ENCODE results near the gene DTX1. TPM values are rescaled to one million over a fixed set of nuclear protein-coding genes. Genes with fewer than 3 reads are reported as not detected.
A peak's percentile ranks its signal among the peaks of the same experiment; 100 is the strongest.

Gene DTX1
- total RNA-seq, 1 experiment from 2014 or later, result 5.5 TPM

GRCh38 chr12:113030875-113031525 lies 25.5 kb upstream of the DTX1 start:
- no TSS peak for BruUV-seq (replicated peaks)
- TF ChIP-seq CTCF (conservative IDR thresholded peaks at IDR 0.05; ENCODE audit: low read depth, low read length) (peak; percentile 82), EZH2 (IDR thresholded peaks at IDR 0.05; ENCODE audit: borderline replicate concordance, low read depth, low read length, poor library complexity, severe bottlenecking) (no peak)
- H3K27me3 ChIP-seq (replicated peaks; ENCODE audit: insufficient read depth, low read depth, low read length, poor library complexity), result no peaks in the 10 kb centered on the region
- H3K9me3 ChIP-seq (ENCODE audit: low read depth, low read length, poor library complexity, severe bottlenecking), result no peaks in the 10 kb centered on the region
- DNase-seq (ENCODE audit: low spot score), result peak; percentile 88
- POLR2A ChIA-PET (ENCODE audit: low non-redundant PET), result no interaction called here
- H3K36me3 ChIP-seq (ENCODE audit: insufficient read depth, low read length, poor library complexity, severe bottlenecking), result no peaks in the 10 kb centered on the region
- CTCF ChIA-PET, result interaction anchor here (2.1 to 2.8 kb wide), 1 partner anchor 38 kb away, joined by 10 to 14 read pairs; no protein-coding TSS in a partner anchor
- no peak overlapping the region for H3K27ac ChIP-seq (ENCODE audit: low read depth, low read length, poor library complexity, severe bottlenecking)
- intact Hi-C loops (cut with micrococcal nuclease; ENCODE audit: unreplicated experiment), result loop anchor here (2.0 kb wide), 1 partner anchor 38 kb away; no protein-coding TSS in a partner anchor
- no peak overlapping the region for H3K4me3 ChIP-seq (ENCODE audit: low read depth, low read length, poor library complexity, severe bottlenecking)
- H3K4me1 ChIP-seq (ENCODE audit: insufficient read depth, low read length, poor library complexity, severe bottlenecking), result no peaks in the 10 kb centered on the region

GRCh38 chr12:113039911-113040445 lies 16.6 kb upstream of the DTX1 start:
- no peaks in the 10 kb centered on the region for H3K9me3 ChIP-seq (ENCODE audit: low read depth, low read length, poor library complexity, severe bottlenecking)
- H3K27me3 ChIP-seq (replicated peaks; ENCODE audit: insufficient read depth, low read depth, low read length, poor library complexity), result no peaks in the 10 kb centered on the region
- H3K36me3 ChIP-seq (ENCODE audit: insufficient read depth, low read length, poor library complexity, severe bottlenecking), result no peaks in the 10 kb centered on the region
- DNase-seq (ENCODE audit: low spot score), result no peak
- ChIA-PET POLR2A (ENCODE audit: low non-redundant PET) (no interaction called here), CTCF (no interaction called here)
- TF ChIP-seq CTCF (conservative IDR thresholded peaks at IDR 0.05; ENCODE audit: low read depth, low read length), result no peak
- TF ChIP-seq EZH2 (IDR thresholded peaks at IDR 0.05; ENCODE audit: borderline replicate concordance, low read depth, low read length, poor library complexity, severe bottlenecking), result no peak
- no peak overlapping the region for H3K4me3 ChIP-seq (ENCODE audit: low read depth, low read length, poor library complexity, severe bottlenecking)
- H3K4me1 ChIP-seq (ENCODE audit: insufficient read depth, low read length, poor library complexity, severe bottlenecking), result no peaks in the 10 kb centered on the region
- intact Hi-C loops (cut with micrococcal nuclease; ENCODE audit: unreplicated experiment), result no loop called here
- no peak overlapping the region for H3K27ac ChIP-seq (ENCODE audit: low read depth, low read length, poor library complexity, severe bottlenecking)
- no TSS peak for BruUV-seq (replicated peaks)

GRCh38 chr12:113040722-113041171 lies 15.8 kb upstream of the DTX1 start:
- ChIA-PET CTCF (no interaction called here), POLR2A (ENCODE audit: low non-redundant PET) (no interaction called here)
- intact Hi-C loops (cut with micrococcal nuclease; ENCODE audit: unreplicated experiment), result no loop called here
- DNase-seq (ENCODE audit: low spot score), result peak; percentile 34
- no TSS peak for BruUV-seq (replicated peaks)
- Histone ChIP-seq H3K4me3 (ENCODE audit: low read depth, low read length, poor library complexity, severe bottlenecking) (no peak overlapping the region), H3K27ac (ENCODE audit: low read depth, low read length, poor library complexity, severe bottlenecking) (no peak overlapping the region), H3K9me3 (ENCODE audit: low read depth, low read length, poor library complexity, severe bottlenecking) (no peaks in the 10 kb centered on the region), H3K27me3 (replicated peaks; ENCODE audit: insufficient read depth, low read depth, low read length, poor library complexity) (no peaks in the 10 kb centered on the region), H3K4me1 (ENCODE audit: insufficient read depth, low read length, poor library complexity, severe bottlenecking) (no peaks in the 10 kb centered on the region), H3K36me3 (ENCODE audit: insufficient read depth, low read length, poor library complexity, severe bottlenecking) (no peaks in the 10 kb centered on the region)
- TF ChIP-seq EZH2 (IDR thresholded peaks at IDR 0.05; ENCODE audit: borderline replicate concordance, low read depth, low read length, poor library complexity, severe bottlenecking) (no peak), CTCF (conservative IDR thresholded peaks at IDR 0.05; ENCODE audit: low read depth, low read length) (no peak)
